GM21786 (cell line): ENCODE results near the gene CEP83.
A peak's percentile ranks its signal among the peaks of the same experiment; 100 is the strongest.

Experiments
- ATAC-seq: cut with Tn5 transposase; IDR thresholded peaks from one replicate; pipeline ENCODE4 v1.9.1; 2021; ENCODE audit not compliant: unreplicated experiment

CEP83 gene

DNA sequence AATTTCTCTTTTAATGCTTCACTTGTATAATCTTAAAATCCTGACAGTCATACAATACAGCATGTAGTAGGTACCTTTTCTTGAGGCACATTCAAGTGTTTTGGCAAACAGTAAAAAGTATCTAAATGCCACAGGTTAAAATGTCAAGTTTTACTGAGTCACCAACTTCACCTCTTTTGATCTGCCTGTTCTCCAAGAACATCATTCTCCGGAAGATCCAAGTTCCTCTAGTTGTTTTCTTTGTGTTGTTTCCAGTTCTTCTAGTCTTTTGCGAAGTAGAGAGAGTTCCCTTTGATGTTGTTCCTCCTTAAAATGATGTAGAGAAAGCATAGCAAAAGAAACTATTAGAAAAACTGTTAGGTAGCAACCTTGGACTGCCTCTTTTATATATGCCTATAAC is 151.1 kb downstream of the CEP83 start:
- no peak for ATAC-seq

DNA sequence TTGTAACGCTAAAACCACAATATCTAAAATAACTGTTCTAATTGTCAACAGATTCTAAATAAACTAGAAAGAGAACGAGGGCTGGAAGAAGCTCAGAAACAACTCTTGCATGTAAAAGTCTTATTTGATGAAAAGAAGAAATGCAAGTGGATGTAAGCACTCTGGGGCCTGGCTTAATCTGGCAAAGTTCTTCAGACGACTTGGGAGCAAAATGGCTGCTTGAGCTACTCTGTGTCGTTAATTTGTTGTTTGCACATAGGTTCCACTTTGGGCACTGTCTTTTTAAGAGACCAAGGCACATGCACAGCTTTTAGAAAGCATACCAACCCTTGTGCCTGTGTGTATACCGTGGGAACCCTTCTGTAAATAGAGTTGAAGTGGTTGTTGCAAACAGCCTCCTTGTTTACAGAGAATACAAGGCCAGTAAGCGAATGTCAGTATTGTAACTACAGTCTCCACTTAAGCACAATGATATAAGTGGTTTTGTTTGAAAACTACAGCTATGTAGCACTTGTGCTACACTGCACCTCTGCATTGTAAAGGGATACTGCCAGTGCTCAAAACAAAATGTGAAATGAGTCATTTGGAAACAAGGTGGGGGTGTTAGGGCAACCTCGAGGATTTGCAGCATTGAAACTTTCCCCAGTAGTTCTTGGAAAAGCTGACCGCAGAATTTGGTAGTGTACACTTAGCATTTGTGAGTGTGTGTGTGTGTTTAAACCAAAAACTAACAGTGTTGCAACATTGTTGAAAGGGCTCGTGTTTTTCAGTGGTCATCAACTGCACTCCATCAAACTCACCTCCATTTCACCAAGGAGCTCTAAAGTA is 154.3 kb downstream of the CEP83 start:
- peak; percentile 42 for ATAC-seq

GRCh38 chr12:94304566-94305061 is 155.1 kb downstream of the CEP83 start:
- ATAC-seq, result no peak

GRCh38 chr12:94304012-94304411 is 155.7 kb downstream of the CEP83 start:
- no peak for ATAC-seq

- no peak for ATAC-seq
Measured at GRCh38 chr12:94299846-94300245, 159.8 kb downstream of the CEP83 start.

- no peak for ATAC-seq
Measured at GRCh38 chr12:94297876-94298505, 161.7 kb downstream of the CEP83 start.

DNA sequence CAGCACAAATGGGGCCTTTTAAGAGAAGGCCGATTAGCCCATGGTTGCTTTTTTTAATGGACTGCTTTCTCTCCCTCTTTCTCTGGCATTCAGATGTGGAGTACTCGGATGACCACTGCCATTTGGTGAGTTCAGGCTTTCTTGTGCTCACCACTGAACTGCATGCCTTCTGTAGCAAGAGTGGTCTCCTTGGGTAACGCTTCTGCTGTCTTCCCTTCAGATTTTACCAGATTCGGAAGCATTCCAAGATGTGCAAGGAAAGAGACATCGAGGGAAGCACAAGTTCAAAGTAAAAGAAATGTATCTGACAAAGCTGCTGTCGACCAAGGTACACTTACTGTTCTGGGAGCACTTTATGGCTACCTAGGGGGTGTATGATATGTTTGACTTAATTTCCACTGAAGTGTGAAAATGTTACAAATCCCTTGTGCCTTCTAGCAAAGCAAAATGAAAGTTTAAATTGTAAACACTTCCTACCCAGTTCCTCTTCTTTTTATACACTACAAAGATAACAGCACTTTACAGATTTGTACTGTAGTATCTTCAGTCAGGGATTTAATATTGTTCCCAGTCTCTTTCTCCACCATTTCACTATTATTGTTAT is 162.5 kb downstream of the CEP83 start:
- no peak for ATAC-seq

DNA sequence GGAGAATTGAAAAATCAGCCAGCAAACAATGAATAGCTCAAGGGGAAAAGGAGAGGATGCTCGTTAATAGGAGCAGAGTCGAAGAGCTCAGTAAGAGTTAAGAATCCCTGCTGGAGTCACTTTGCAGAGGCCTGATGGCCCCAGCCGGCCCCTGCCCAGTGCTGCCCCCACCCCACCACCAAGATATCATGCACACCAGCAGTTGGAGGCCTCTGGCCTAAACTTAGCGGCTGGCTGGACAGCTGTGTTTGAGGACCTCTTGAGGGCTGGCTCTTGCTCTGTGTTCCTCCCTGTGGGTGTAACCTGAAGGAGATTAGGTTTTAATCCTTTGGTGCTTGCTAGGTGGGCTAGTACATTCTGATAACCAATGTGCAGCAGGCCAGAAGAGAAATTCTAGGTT is 169.3 kb downstream of the CEP83 start:
- ATAC-seq, result no peak

DNA sequence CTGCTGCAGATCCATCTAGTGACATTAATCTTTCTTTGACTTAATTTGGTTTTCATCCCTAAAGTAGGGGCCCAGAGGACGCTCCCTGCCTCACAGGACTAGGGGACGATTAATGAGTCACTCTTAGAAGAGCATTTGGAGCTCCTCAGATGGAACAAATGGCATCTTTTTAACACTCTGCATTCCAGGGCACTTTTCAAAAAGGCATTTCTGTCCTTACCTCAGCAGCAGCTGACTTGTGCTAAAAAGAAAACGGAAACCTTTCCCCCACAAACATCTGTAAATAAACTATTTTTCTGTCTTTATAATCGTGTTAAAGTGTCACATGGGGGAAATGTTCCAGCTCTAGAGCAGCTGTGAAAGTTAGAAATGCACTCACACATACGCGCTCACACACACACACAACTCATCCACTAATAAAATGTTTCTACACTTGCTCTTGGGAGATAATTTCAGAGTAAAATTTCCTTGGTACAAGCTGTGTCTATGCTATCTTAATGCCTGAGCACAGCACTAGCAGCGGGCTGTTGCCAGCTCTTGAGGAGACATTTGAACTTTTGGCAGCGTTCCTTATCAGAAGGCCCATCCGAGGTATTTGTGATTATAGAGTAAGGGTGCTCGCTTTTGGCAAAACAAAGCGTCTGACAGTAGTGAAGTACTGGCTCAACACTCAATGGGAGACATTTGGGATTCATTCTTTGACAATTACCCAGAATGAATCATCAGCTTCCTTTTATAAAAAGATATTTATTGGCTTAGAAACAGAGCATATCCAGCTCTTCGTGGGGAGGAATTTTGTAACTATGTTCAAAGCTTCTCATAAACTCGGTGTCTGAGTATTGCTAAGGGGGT is 170.0 kb downstream of the CEP83 start:
- no peak for ATAC-seq

DNA sequence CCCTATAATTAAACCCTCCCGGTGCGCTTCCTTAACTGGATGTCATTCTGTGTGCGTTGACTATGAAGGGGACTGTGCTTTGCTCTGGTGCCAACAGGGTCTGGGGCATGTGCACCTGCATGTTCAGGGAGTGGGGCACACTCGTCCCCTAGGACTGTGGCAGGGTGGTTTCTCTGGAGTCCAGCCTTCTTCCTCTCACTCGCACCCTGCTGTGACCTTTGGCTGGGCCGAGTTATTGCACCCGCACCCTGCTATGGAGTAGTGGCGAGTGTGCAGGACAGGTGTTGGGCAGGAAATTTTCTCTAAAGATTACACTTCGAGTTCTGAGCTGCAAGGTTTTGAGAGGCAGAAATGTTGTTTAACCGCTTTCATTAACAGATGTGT is 172.4 kb downstream of the CEP83 start:
- ATAC-seq, result no peak

- ATAC-seq, result no peak
Measured at GRCh38 chr12:94286583-94287244, 173.0 kb downstream of the CEP83 start.

DNA sequence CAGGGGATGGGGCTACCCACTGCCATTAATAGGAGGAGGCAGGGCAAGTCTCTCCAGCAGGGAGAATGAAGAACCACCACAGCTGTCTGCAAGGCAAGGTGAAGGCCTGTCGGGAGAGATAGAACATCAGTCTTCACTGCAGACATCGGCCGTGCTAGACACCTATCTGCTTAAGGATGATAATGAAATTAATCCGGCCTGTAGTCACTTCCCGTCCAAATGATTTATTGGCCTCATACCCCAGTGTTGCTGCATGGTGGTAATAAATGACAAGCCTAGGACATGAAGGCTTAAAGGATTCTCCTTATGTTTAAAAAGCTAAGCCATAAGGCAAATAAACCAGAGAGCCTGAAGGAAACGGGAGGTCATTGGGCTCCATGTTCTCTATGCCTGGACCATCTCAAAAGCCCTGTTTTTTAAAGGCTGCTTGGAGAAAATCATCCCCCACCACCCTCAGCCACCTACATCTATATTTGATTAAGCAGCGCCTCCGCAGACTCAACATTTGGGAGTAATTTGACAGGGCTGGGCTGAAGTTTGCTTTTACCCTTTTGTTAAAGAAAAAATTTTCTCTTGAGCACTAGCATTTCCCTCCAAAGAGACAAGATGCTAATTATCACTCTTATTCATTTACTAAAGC is 173.6 kb downstream of the CEP83 start:
- no peak for ATAC-seq

DNA sequence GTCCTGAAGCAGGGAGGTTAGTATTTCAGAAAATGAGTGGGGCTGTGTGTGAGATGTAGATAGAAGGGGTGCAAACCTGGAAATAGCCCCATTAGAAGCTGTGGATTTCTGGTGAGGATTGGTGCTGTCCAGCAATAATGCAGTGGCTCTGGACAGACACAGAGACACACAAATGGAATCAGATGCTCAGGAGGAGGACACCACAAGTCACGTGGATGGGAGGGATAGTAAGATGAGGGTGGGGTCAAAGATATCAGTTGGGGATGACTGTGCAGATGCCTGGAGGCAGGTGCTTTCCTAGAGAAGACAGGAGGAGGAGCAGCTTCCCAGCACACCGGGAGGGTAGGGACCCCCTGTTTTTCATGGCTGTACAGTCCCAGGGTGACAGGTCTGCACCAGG is 174.8 kb downstream of the CEP83 start:
- no peak for ATAC-seq

- ATAC-seq, result no peak
Measured at GRCh38 chr12:94284046-94284445, 175.6 kb downstream of the CEP83 start.

DNA sequence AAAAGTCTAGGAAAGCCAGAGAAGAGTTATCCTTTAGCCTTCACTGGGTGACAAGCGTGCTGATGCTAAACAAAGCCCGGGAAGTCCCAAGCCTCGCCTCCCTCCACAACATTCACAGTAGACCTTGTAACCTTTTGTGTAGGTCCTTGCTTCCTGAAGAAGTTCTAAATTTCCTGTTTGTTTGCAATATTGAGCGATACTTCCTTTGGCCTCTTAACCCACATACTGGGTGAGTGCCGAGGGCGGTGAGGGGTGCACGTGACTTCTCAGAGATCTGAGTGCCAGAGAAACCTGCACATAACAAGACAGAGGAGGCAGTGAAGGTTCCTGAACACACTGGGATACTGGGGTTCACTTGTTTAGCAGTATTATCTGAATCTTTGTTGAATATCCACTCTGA is 177.0 kb downstream of the CEP83 start:
- no peak for ATAC-seq

- ATAC-seq, result no peak
Measured at GRCh38 chr12:94280063-94280462, 179.6 kb downstream of the CEP83 start.

- no peak for ATAC-seq
Measured at GRCh38 chr12:94277426-94278000, 182.2 kb downstream of the CEP83 start.

DNA sequence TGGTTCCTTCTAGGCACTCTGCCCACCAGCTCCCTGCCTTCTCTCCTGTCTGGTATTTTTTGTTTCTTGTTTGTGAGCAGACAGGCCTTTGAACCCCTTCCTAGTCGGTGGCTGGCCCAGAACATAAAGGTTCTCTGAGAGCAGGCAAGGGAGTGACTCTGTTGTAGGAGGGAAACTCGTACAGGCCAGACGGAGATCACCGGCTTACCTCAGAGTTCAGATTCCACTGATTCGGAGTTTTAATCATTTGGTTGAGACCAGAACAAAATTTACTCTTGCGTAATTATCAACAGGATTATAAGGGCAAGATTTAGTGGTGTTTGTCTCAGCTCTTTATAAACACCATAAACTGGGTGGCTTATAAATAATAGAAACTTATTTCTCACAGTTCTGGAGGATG is 182.9 kb downstream of the CEP83 start:
- ATAC-seq, result no peak

GRCh38 chr12:94273272-94273671 is 186.4 kb downstream of the CEP83 start:
- no peak for ATAC-seq

DNA sequence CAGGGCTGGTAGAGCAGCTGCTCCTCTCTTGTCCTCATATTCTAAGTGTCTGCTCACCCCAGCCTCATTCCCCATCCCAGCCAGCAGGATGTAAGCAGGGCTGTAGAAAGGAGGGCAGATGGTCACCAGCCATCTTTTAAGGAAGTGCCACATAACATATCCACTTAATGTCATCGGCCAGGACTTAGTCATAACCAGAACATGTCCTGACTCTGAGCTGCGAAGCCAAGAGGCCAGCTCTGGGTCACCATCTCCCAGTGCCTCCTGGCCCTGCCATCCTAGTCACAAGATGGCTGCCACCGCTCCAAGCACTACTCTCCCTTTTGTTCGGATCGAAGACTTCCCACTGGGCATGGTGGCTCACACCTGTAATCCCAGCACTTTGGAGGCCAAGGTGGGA is 187.4 kb downstream of the CEP83 start:
- no peak for ATAC-seq
